PC-9 (cell line): ENCODE results near the gene FHIP1A. TPM values are rescaled to one million over a fixed set of nuclear protein-coding genes. Genes with fewer than 3 reads are reported as not detected.

Source experiments
- BruUV-seq: library from RNA; stranded (reverse); fragments of 400-500 nt; replicated peaks from 2 replicates; lab custom pipeline; 2021; lab: Mats Ljungman, UMichigan
- CTCF ChIA-PET: fragments of 300-600 bp; sonication (Branson Sonifier 250); formaldehyde crosslinking; loops from one replicate; lab custom pipeline; 2022; ENCODE audit warnings: antibody characterized with exemption; lab: Charles Lee
- POLR2A ChIA-PET: fragments of 300-600 bp; sonication (Branson Sonifier 250); formaldehyde crosslinking; loops from one replicate; lab custom pipeline; 2022; ENCODE audit warnings: antibody characterized with exemption; ENCODE audit not compliant: unreplicated experiment; lab: Charles Lee
- DNase-seq, 2 experiments: peaks; one replicate each; pipeline versions ENCODE4 v3.0.0 to v3.0.0-alpha.2; 2015 to 2022; ENCODE audit warnings: mixed read lengths in 1 of 2
- H2AFZ ChIP-seq: fragments of 200-600 bp; sonication (generic); 2 replicates; pipeline ENCODE4 v1.8.1; 2017; ENCODE audit warnings: antibody characterized with exemption
- H3F3A ChIP-seq: fragments of 200-600 bp; sonication (generic); 2 replicates; pipeline ENCODE4 v1.8.1; 2017; ENCODE audit warnings: antibody characterized with exemption, mild to moderate bottlenecking, low read depth; ENCODE audit not compliant: insufficient read depth
- H3K27ac ChIP-seq: fragments of 200-600 bp; sonication (generic); 2 replicates; pipeline ENCODE4 v1.6.1; 2016; ENCODE audit warnings: mixed run types
- H3K27me3 ChIP-seq: fragments of 200-600 bp; sonication (generic); 2 replicates; pipeline ENCODE4 v1.6.1; 2016; ENCODE audit warnings: low read depth, mixed run types; ENCODE audit not compliant: insufficient read depth
- H3K36me3 ChIP-seq: fragments of 200-600 bp; sonication (generic); 2 replicates; pipeline ENCODE4 v1.6.1; 2016; ENCODE audit warnings: low read depth, mixed run types
- H3K4me1 ChIP-seq: fragments of 200-600 bp; sonication (generic); replicated peaks from 2 replicates; pipeline ENCODE4 v1.6.1; 2016; ENCODE audit warnings: mixed run types; ENCODE audit not compliant: insufficient read depth
- H3K4me2 ChIP-seq: fragments of 200-600 bp; sonication (generic); 2 replicates; pipeline ENCODE4 v1.6.1; 2017; ENCODE audit warnings: mixed run types
- H3K4me3 ChIP-seq: fragments of 200-600 bp; sonication (generic); 2 replicates; pipeline ENCODE4 v1.6.1; 2016; ENCODE audit warnings: mixed run types
- H3K79me2 ChIP-seq: fragments of 200-600 bp; sonication (generic); 2 replicates; pipeline ENCODE4 v1.6.1; 2017; ENCODE audit warnings: low read depth, mixed run types
- H3K9me2 ChIP-seq: fragments of 200-600 bp; sonication (generic); 2 replicates; pipeline ENCODE4 v1.8.1; 2017; ENCODE audit warnings: mild to moderate bottlenecking; ENCODE audit not compliant: insufficient read depth
- H3K9me3 ChIP-seq: fragments of 200-600 bp; sonication (generic); 2 replicates; pipeline ENCODE4 v1.8.1; 2016; ENCODE audit warnings: low read depth; ENCODE audit not compliant: insufficient read depth
- H4K20me1 ChIP-seq: fragments of 200-600 bp; sonication (generic); 2 replicates; pipeline ENCODE4 v1.8.1; 2017; ENCODE audit not compliant: insufficient read depth
- CTCF ChIP-seq: fragments of 200-600 bp; sonication (generic); conservative IDR thresholded peaks from 2 replicates; pipeline ENCODE4 v1.6.1; 2017; ENCODE audit warnings: mixed run types, antibody characterized with exemption, mild to moderate bottlenecking, moderate library complexity
- EZH2 ChIP-seq: fragments of 200-600 bp; sonication (generic); IDR thresholded peaks from 2 replicates; pipeline ENCODE4 v1.8.0; 2017; ENCODE audit warnings: antibody characterized with exemption, low read depth
- intact Hi-C: fragments of 100-400 bp; cut with micrococcal nuclease; formaldehyde crosslinking; loops from one replicate; pipeline ENCODE4 v1.10.0; 2022; ENCODE audit not compliant: unreplicated experiment
- total RNA-seq: library from RNA; stranded (reverse); gene quantifications from 2 replicates; pipeline ENCODE4 v1.2.3, GENCODE V29; 2021

Gene FHIP1A
- total RNA-seq, 1 experiment from 2014 or later: 33.7 TPM

DNA sequence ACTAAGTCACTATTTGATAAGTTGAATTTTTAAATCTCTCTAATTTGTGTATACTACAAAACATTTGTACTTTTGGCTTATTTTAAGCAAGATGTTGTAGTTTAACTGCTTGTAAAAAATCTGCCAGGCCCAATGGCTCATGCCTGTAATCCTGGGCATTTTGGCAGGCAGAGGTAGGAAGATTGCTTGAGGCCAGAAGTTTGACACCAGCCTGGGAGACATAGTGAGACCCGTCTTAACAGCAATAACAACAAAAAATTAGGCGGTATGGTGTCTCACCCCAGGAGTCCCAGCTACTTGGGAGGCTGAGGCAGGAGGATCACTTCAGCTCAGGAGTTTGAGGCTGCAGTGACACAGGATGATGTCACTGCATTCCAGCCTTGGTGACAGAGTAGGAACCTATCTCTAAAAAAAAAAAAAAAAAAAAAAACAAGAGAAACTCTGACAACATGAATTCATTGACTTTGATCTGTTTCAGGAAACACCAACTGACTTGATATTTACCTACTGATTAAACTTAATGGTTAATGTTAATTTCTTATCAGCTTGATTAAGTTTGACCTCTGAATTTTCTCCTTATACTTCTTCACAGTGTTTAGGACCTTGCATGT lies 8.9 kb downstream of the FHIP1A start:
- Histone ChIP-seq H3K9me3 (no peaks in the 10 kb centered on the region), H3F3A (peaks cover 22% of the 10 kb centered on the region), H3K9me2 (no peaks in the 10 kb centered on the region), H3K79me2 (peaks cover 66% of the 10 kb centered on the region), H4K20me1 (no peaks in the 10 kb centered on the region; the same call in 1 of the 2 replicates), H3K4me2 (peak overlapping the region; percentile 35), H3K4me3 (no peak overlapping the region), H3K4me1 (peaks cover 46% of the 10 kb centered on the region), H3K36me3 (no peaks in the 10 kb centered on the region), H3K27me3 (no peaks in the 10 kb centered on the region), H3K27ac (peak overlapping the region; percentile 92), H2AFZ (no peak overlapping the region)
- intact Hi-C loops: loop anchor here (2.0 kb wide), 1 partner anchor 67 kb away; no protein-coding TSS in a partner anchor
- peak in 1 of 2 experiments; percentile 59 for DNase-seq
- ChIA-PET CTCF (no interaction called here), POLR2A (interaction anchor here (0.6 kb wide), 1 partner anchor 230 kb away, joined by 36 read pairs; no protein-coding TSS in a partner anchor)
- no TSS peak for BruUV-seq
- TF ChIP-seq EZH2 (no peak), CTCF (no peak)

DNA sequence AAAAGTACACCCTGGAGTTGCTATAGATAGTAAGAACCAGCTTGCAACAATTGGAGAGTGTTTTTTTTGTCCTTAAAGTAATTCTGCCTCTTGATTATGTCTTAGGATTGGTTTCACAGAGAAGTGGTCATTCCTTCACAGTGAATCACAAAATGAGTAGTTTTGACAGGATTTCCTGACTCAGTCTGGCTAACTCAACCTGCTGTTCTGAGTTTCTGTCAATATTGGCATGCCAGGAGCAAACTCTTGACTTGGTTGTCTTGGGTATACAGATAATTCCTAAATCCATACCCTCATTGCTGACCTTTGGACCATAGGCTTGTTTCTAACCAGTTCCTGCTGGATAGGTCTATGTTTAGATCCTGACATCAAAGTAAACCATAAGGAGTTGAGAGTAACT lies 9.4 kb downstream of the FHIP1A start:
- H3K9me3 ChIP-seq: no peaks in the 10 kb centered on the region
- no peaks in the 10 kb centered on the region for H3K36me3 ChIP-seq
- H2AFZ ChIP-seq: no peak overlapping the region
- no TSS peak for BruUV-seq
- TF ChIP-seq CTCF (no peak), EZH2 (no peak)
- peaks cover 61% of the 10 kb centered on the region for H3K79me2 ChIP-seq
- H3K4me3 ChIP-seq: no peak overlapping the region
- peaks cover 46% of the 10 kb centered on the region for H3K4me1 ChIP-seq
- no peaks in the 10 kb centered on the region for H3K9me2 ChIP-seq
- peak overlapping the region; percentile 92 for H3K27ac ChIP-seq
- peak; percentile 17 to 80 for DNase-seq
- ChIA-PET CTCF (no interaction called here), POLR2A (no interaction called here)
- peak overlapping the region; percentile 35 for H3K4me2 ChIP-seq
- intact Hi-C loops: no loop called here
- no peaks in the 10 kb centered on the region for H3K27me3 ChIP-seq
- peaks cover 22% of the 10 kb centered on the region for H3F3A ChIP-seq
- no peaks in the 10 kb centered on the region; the same call in 1 of the 2 replicates for H4K20me1 ChIP-seq

DNA sequence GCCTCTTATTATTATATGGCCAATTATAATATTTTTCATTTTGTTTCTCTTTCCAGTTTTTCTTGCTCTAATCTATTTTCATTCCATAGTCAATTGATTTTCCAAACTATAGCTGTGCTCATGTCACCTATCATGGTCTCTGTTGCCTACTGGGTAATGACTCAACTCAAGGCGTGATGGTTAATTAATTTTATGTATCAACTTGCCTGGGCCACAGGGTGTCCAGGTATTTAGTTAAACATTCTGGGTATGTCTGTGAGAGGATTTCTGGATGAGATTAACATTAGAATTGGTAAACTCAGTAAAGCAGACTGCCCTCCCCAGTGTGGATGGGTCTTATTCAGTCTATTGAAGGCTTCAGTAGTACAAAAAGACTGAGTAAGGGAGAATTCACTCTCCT lies 9.9 kb downstream of the FHIP1A start:
- peak overlapping the region; percentile 35 for H3K4me2 ChIP-seq
- DNase-seq: no peak
- no peaks in the 10 kb centered on the region for H3K36me3 ChIP-seq
- intact Hi-C loops: no loop called here
- ChIA-PET POLR2A (no interaction called here), CTCF (no interaction called here)
- H3K4me3 ChIP-seq: no peak overlapping the region
- no peaks in the 10 kb centered on the region for H3K9me3 ChIP-seq
- no peaks in the 10 kb centered on the region for H3K27me3 ChIP-seq
- no peaks in the 10 kb centered on the region for H3K9me2 ChIP-seq
- no TSS peak for BruUV-seq
- H2AFZ ChIP-seq: no peak overlapping the region
- peaks cover 46% of the 10 kb centered on the region for H3K4me1 ChIP-seq
- no peak for TF ChIP-seq CTCF
- TF ChIP-seq EZH2: no peak
- H3K27ac ChIP-seq: peak overlapping the region; percentile 92
- peaks cover 56% of the 10 kb centered on the region for H3K79me2 ChIP-seq
- H4K20me1 ChIP-seq: no peaks in the 10 kb centered on the region; the same call in 1 of the 2 replicates
- H3F3A ChIP-seq: peaks cover 22% of the 10 kb centered on the region
